GM13977 (cell line): ENCODE data around the gene CLIC3.

Experiments
- DNase-seq: peaks from one replicate; pipeline ENCODE4 v3.0.0; 2012; ENCODE audit warnings: low spot score
- in situ Hi-C: fragments of 300-500 bp; cut with MboI; formaldehyde crosslinking; loops from one replicate; pipeline ENCODE4 v1.12.0; 2022; ENCODE audit warnings: low sequenced_read_pairs, low pct_unique_long_range_greater_than_20kb, mixed read lengths, inconsistent platforms; ENCODE audit not compliant: unreplicated experiment
- TF ChIP-seq, protein P1 (sequence below): IDR thresholded peaks from 2 replicates; pipeline ENCODE4 v1.5.1; 2012; ENCODE audit warnings: mild to moderate bottlenecking, control low read depth; ENCODE audit not compliant: insufficient read depth; ENCODE audit errors: extremely low read depth, missing control alignments

The CLIC3 gene

DNA sequence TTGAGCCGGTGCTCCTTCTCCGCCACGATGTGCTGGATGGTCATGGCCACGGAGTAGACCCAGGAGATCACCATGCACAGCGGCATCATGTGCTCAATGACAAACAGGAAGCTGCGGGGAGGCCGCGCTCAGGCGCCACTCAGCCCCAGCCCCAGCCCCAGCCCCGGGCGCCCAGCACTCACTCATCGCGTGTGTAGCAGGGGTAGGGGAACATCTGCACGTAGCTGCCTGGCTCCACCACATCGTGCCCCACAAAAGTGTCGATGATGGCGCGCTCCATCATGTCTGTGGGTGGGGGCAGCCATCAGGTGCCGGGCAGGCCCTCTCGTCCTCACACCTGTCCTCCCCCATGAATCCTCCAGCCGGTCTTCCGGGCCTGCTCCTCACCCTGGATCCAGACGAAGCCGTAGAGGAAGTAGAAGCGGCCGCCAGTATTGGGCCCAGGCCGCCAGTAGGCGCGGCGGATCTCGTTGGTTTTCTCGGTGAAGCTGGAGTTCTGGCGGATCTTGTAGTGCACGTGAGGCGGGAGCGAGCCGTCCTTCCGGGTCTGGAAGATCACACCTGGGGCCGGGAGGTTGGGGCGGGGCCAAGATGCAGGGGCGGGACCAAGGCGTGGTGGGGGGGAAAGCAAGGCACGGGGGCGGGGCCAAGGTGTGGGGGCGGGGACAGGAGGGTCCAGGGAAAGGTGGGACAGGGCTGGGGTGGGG lies 21.6 kb upstream of the CLIC3 start:
- TF ChIP-seq, protein P1, sequence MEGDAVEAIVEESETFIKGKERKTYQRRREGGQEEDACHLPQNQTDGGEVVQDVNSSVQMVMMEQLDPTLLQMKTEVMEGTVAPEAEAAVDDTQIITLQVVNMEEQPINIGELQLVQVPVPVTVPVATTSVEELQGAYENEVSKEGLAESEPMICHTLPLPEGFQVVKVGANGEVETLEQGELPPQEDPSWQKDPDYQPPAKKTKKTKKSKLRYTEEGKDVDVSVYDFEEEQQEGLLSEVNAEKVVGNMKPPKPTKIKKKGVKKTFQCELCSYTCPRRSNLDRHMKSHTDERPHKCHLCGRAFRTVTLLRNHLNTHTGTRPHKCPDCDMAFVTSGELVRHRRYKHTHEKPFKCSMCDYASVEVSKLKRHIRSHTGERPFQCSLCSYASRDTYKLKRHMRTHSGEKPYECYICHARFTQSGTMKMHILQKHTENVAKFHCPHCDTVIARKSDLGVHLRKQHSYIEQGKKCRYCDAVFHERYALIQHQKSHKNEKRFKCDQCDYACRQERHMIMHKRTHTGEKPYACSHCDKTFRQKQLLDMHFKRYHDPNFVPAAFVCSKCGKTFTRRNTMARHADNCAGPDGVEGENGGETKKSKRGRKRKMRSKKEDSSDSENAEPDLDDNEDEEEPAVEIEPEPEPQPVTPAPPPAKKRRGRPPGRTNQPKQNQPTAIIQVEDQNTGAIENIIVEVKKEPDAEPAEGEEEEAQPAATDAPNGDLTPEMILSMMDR = no peak
- in situ Hi-C loops = no loop called here
- no peak for DNase-seq

DNA sequence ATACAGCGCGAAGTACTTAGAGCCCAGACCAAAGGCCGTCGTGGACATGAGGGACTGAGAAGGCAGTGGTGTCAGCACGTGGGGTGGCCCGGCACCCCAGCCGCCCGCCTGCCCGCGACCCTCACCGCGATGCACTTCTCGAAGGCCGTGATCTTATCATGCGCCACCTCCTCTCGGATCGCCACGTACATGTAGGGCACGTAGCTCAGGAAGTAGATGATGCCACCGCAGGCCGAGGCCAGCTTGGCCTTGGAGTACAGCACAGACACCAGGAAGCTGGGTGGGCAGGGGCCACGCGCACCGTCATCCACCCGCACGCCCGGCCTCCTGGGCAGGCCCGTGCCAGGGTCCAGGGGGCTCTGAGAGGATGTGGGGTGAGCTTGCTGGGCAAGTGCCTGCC lies 20.7 kb upstream of the CLIC3 start:
- in situ Hi-C loops = no loop called here
- DNase-seq = no peak
- TF ChIP-seq, protein P1 = no peak

DNA sequence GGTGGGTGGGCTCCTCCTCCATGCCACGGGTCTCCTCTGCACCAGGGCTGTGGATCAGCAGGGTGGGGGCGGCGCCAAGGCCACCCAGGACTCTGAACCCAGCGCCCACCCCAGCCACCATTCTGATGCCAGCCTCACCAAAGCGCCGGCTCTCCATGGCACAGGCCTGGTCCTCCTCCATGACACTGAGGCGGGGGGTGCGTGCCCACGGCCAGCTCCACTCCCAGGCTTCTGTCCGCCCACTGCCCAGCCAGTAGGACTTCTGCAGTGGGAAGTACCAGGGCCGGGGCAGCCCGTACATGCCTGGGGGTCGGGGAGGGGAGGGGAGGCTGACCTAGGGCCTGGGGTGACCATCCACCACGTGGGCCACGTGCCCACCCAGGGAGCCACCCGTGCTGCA lies 20.1 kb upstream of the CLIC3 start:
- in situ Hi-C loops = no loop called here
- no peak for DNase-seq
- TF ChIP-seq, protein P1 = no peak

DNA sequence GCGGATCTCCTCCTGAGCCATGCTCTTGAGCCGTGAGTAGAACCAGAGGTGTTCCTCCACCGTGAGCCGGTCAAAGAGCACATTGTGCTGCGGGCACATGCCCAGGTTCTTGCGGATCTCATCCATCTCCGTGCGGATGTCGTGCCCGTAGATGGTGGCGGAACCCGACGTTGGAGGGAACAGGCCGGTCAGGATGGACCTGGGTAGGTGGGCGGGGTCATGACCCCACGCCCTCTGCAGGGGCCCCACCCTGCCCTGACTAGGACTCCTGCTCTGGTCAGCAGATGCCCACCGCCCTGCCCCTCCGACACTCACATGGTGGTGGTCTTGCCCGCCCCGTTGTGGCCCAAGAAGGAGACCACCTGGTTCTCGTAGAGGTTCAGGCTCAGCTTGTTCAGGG lies 19.6 kb upstream of the CLIC3 start:
- no peak for DNase-seq
- TF ChIP-seq, protein P1 = no peak
- in situ Hi-C loops = no loop called here

DNA sequence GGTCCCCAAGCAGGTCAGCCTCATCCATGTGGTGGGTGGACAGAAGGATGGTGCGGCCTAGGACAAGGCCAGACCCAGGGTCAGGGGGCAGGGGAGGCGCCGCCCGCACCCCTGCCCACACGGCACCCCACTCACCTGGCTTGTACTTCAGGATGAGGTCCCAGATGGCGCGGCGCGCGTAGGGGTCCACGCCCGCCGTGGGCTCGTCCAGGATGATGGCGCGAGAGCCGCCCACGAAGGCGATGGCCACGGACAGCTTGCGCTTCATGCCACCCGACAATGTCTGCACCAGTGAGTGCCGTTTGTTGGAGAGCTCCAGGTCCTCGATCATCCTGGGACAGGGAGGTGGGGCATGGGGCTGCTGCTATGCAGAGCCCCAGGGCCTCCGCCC lies 19.2 kb upstream of the CLIC3 start:
- DNase-seq = no peak
- TF ChIP-seq, protein P1 = no peak
- in situ Hi-C loops = no loop called here

DNA sequence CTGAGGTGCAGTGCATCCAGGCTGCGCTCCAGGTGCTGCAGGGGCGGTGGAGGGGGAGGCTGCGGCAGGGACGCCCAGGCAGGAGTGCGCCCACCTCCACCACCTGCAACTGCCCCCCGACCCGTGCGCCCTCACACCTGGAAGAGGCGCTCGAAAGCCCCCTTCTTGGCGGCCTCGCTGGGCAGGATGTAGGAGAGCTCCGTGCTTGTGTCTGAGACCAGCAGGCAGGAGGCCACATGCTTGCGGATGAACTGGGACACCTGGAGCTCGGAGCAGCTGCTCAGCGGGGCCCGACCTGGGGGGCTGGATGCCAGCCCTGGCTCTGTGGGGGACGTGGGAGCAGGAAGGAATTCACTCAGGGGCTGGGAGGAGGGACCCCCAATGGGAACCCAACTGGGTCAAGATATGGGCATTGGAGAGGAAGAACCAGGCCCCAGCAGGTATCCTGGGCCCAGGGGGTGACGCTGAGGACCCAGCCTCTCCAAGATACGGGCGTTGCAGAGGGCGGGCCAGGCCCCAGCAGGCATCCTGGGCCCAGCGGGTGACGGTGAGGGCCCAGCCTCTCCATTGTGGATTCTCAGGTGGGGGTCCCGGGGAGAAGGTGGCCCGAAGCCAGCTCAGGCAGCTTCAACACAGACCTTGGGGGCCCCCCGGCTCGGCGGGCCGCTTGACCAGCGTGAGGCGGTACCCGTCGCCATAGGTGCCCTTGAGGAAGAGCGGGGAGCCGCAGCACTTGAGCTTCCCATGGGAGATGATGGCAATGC lies 18.6 kb upstream of the CLIC3 start:
- DNase-seq = no peak
- in situ Hi-C loops = no loop called here
- TF ChIP-seq, protein P1 = no peak
